GM19468 (cell line): ENCODE results near the gene GFOD1.
A peak's percentile ranks its signal among the peaks of the same experiment; 100 is the strongest.

ENCODE experiments used
- ATAC-seq: cut with Tn5 transposase; IDR thresholded peaks from one replicate; pipeline ENCODE4 v1.9.1; 2021; ENCODE audit warnings: mild to moderate bottlenecking, moderate library complexity, moderate number of reproducible peaks; ENCODE audit not compliant: unreplicated experiment; ENCODE audit errors: extremely low read depth

Gene GFOD1

GRCh38 chr6:13487122-13488014 is at the start of gene GFOD1:
TSS of gene GFOD1 (minus strand) at chr6:13487600. CDS start at chr6:13486890, 710 bp downstream.
- peak; percentile 70 for ATAC-seq

- ATAC-seq: no peak
These were observed 49.6 kb upstream of the GFOD1 start for GRCh38 chr6:13536796-13537526.

GRCh38 chr6:13535306-13535705 is 47.9 kb upstream of the GFOD1 start:
- no peak for ATAC-seq

DNA sequence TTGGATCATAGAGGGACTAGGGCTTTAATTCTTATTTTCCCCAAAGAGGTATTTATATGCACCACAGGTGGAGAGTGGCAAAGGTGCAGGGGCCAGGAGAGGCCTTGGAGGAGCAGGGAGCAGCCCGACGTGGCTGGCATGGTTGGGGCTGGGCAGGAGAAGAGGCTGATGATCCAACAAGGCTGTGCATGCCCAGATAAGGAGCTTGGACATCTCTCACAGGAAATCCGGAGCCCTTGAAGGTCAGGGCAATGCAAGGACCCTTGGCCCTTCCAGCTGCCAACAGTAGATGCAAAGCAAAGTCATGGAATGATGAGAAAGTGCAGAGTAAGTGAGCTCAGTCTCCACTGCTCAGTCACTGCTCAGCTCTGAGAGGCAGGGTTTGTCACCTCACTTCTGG is 47.1 kb upstream of the GFOD1 start:
- no peak for ATAC-seq

DNA sequence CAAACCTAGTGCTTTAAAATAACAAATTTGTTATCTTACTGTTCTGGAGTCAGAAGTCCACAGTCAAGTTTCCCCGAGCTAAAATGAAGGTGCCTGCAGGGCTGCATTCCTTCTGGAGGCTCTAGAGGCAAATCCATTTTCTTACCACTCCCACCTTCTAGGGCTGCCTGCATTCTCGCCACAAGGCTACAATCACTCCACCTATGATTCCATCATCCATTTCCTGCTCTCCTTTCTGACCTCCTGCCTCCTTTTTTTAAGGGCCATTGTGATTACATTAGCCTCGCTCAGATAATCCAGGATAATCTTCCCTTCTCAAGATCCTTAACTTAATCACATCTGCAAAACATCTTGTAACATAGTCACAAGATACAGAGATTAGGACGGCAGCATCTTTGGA is 44.6 kb upstream of the GFOD1 start:
- no peak for ATAC-seq

DNA sequence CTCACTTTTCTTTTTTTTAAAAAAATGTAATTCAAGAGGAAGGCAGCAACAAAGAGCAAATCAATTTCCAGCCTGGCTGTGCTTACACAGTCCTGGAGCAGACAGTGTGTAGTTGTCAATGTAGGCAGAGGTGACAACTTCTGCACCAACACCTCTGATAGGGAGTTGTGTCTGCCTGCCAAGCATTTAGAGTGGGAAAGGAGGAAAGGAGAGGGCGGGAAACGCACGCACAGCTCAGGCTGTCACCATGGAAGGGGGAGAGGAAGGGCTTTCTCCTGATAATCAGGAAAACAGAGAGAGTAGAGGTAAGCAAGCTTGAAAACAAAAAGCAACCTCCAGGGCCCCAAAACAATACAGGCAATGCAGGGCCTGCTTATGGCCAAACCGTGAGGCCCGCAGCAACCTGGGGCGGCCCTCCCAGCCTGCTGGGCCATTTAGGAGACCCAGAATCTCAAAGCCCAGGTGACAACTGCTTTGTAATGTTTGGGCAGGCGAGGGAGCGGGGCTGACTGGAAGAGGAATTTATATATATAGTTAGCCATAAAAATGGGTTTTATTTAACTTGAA is 41.5 kb upstream of the GFOD1 start:
- no peak for ATAC-seq

DNA sequence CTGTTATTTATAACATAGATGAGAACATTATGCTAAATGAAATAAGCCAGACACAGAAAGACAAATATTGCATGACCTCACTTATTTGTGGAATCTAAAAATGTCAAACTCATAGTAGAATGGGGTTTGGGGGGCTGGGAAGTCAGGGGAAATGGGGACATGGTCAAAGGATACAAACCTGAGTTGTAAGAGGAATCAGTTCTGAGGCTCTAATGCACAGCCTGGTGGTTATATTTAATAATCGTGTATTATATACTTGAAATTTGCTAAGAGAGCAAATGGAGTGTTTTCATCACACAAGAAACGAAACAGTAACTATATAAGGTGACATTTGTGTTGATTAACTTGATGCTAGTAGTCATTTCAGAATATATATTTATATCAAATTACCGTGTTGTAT is 40.8 kb upstream of the GFOD1 start:
- no peak for ATAC-seq

DNA sequence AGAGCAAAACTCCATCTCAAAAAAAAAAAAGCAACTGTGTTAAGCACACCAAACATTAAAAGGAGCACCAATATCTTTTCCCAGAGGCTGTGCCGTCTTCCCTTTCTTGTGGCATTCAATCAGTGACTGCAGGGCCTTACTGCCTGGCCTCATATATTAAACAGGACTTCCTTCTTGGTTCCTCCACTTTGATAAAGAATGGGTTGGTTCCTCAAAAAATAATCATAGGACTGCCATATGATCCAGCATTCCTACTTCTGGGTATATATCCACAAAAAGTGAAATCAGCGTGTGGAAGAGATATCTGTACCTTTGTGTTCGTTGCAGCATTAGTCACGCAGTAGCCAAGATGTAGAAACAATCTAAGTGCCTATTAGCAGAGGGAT is 40.3 kb upstream of the GFOD1 start:
- no peak for ATAC-seq

DNA sequence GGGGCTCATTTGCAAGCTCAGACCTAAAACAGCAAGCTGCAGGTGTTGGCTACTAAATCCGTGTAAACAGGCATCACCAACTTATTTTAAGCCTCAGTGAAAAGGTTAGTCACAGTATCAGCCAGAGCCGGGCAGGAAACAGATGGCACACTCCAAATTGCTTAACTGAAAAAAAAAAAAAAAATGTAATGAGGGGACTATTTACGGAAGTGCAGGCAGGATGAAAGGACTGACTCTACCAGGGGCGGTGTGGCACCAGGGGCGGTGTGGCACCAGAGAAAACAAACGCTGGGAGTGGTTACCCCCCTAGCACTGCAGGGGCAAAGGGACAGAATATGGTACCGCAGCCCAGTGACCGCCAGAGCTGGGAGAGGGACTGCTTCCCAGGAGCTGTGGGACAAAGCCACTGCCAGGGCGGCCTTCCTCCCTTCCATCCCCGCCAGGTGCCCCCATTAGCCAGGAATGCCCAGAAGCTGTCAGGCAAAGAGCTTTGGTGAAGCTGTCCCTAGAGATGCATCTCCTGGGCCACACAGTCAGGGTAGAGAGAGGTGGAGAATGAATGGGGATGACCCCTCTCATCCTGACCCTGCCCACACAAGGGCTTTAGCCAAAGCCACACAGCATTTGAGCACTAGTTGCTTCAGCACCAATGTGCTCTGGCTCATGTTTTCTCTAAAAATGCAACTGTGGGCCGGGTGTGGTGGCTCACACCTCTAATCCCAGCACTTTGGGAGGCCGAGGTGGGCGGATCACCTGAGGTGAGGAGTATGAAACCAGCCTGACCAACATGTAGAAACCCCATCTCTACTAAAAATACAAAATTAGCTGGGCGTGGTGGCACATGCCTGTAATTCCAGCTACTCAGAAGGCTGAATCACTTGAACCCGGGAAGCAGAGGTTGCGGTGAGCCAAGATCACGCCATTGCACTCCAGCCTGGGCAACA is 39.6 kb upstream of the GFOD1 start:
- peak; percentile 78 for ATAC-seq

DNA sequence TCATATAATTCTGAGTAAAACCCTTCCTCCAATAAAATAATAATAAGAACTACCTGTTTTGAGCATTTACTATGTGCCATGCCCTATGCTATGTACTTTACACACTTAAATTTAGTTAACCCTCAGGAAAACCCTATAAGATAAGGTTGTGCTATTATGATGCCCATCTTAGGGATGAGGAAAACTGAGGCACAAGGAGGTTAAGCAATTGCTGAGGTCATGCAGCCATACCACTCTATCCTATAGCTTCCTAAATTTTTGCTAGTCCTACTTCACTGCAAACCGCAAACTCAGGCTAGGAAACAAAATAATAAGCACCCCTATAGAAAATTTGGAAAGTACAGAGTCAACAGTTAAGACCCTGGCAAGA is 38.9 kb upstream of the GFOD1 start:
- no peak for ATAC-seq

DNA sequence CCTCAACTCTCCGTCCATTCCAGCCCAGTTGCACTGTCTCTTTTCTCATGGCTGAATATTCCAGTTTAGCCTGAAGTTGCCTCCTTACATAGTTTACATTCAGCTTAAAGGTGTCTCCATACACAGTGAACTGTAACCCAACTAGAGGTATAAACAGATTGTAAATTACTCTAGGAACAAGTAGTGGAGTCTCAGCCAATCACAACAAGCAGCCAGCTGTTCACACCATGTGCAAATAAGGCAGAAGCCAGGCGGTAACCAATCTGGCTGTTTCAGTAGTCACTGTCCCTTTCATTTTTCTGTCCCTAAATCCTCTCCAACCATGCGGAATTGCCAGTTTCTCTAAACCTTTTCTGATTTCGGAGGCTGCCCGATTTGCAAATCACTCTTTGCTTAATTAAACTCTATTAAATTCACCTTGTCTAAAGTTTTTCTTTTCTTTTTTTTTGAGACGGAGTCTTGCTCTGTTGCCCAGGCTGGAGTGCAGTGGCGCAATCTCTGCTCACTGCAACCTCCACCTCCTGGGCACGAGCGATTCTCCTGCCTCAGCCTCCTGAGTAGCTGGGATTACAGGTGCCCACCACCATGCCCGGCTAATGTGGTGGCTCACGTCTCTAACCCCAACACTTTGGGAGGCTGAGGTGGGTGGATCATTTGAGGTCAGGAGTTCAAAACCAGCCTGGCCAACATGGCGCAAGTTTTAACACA is 37.6 kb upstream of the GFOD1 start:
- ATAC-seq: no peak

DNA sequence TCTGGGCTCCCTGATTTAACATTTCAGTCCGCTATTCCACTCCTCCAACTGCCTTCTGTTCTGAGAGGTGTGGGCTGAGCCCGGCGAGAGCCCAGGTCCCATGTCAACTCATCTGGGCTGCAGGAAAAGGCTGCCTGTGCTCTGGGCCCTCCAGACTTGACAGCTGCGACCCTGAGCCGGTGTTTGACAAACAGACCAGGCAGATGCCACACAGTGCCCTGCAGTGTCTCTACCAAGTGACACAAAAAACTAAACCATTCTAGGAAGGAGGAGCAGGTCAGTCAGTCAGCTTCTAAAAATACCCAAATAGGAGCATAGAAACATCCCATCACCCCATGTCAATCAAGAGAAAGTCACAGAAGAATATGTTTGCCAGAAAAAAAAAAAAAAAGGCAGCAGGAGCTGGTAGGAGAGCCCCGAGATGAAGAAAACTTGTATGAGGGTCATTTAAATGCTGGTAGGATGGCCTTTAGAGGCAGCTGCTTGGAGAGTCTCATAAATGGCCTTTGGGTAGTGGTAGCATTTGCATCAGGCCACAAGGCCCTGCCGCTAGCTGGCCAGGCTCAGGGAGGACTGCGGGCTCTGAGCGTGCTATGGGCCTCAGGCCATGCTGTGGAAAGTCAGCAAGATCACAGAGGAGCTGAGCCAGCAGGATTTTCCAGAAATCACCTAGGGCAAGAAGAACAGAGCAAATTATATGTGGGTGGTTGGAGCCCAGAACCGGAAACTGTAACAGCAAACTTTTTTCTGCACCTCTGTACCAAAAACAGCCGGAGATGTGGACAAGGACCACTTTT is 36.6 kb upstream of the GFOD1 start:
- ATAC-seq: no peak

DNA sequence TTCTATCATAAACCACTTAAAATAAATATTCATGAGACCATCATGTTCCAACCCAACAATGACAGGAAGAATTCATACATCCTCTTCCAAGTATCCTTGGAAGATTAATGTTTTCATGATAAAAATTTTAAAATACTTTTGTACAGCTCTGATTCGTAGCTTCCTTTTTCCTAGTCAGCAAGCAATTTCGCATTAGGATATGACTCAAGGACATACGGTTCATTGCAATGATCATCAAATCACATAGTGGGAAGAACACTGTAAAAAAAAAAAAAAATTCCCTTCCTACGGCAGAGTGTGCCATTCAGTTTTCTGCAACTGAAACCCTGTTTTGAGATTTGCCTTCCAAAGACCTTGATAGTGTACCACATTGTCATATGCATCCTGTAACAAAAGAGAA is 35.3 kb upstream of the GFOD1 start:
- ATAC-seq: no peak

DNA sequence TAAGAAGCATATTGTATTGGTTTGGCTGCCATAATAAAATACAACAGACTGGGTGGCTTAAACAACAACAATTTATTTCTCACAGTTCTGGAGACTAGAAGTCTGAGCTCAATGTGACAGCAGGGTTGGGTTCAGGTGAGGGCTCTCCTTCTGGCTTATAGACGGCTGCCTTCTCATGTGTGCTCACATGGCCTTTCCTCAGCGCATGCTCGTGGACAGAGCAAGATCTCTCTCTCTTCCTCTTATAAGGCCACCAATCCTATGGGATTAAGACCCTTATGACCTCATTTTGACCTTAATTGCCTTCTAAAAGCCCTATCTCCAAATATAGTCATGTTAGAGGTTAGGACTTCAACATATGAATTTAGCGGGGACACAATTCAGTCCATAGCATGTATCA is 32.4 kb upstream of the GFOD1 start:
- no peak for ATAC-seq

- no peak for ATAC-seq
These were observed 29.7 kb upstream of the GFOD1 start for GRCh38 chr6:13517116-13517515.

- ATAC-seq: no peak
These were observed 28.5 kb upstream of the GFOD1 start for GRCh38 chr6:13515912-13516311.

DNA sequence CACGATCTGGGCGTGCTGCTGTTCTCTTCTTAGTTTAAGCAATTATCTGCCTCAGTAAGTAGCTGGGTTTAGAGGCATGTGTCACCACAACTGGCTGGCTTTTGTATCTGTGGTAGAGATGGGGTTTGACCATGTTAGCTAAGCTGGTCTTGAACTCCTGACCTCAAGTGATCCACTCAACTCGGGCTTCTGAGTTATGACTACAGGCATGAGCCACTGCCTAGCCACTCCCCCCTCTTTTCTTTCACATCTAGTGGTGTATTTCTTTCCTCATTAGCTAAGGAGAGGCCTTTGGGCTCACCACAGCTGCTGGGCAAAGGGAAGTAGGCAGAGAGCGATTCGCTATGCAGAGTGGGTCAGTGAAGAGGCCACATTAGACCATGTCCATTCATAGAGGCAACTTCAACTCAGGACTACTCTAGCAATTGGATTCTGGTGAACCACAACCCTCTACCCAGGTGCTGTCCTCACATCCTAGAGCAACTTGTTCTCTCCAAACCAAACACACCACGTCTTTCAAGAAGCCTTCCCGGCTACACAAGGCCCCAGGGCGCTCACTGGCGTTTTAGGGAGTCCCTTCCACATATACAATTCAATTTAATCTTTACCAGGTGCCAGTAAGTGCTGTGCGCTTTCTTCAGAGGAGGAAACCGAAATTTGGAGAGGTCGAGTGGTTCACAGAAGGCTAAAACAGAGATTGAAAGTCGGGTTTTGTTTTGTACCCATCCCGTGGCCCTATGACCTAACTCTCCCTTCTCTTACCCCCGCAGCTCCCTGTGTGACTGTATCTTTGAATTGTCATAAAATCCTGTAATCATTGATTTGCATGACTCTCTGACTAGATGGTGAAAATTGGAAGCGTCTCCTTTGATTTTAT is 26.5 kb upstream of the GFOD1 start:
- no peak for ATAC-seq

GRCh38 chr6:13512900-13513299 is 25.5 kb upstream of the GFOD1 start:
- no peak for ATAC-seq
